HG03342 (cell line): Measurements from ENCODE around the gene NKAIN2.
"Not testable (repeated sequence)": the region's sequence is repeated elsewhere in the genome, so short reads cannot be mapped to it uniquely, and the experiment has no call there.

Source experiments
- ATAC-seq: cut with Tn5 transposase; IDR thresholded peaks from one replicate; pipeline ENCODE4 v1.9.1; 2021; ENCODE audit warnings: mild to moderate bottlenecking, moderate library complexity; ENCODE audit not compliant: unreplicated experiment

The NKAIN2 gene

DNA sequence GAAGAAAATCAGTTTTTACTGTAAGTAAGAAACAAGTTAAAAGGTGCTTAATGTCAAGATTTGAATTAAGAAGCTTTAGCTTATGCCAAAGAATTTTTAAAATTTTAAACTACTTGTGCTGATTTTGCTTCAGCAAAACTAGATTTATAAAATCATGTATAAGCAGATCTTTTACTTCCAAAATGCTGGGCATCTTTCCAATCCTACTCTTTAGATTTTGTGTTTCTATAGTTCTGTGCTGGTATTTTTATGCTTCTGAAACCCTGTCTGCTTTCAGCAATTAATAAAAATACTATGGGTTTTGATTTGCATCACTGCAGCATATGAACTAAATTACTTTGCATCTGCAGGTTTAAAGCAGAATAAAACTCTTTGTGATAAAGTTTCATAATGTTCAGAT is 920.0 kb downstream of the NKAIN2 start:
- no peak for ATAC-seq

DNA sequence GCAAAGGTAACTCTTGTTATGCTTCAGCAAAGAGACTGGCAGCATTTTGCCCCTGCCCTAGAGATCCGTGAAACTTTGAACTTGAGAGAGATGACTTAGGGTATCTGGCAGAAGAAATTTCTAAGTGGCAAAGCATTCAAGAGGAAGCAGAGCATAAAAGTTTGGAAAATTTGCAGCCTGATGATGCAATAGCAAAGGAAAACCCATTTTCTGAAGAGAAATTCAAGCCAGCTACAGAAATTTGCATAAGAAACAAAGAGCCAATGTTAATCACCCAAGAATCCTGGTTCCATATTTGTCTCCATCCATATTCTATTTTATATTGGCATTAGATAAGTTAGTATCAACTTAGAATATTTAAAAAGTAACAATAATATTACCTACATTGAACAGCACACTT is 934.1 kb downstream of the NKAIN2 start:
- not testable (repeated sequence) for ATAC-seq

DNA sequence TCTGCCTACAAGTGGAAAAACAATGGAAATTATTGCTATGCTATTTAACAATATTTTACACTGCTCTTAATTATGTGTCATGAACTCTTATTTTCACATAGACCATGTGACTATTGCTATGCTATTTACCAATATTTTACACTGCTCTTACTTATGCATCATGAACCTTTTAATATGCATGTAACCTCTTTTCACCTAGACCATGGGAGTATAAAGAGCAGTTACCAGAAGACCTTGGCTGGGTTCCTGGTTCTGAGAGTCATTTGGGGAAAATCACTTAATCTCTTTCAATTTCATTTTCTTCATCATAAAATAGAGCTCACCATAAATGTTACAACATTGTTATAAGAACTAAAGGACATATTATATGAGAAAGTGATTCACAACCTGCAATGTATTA is 934.8 kb downstream of the NKAIN2 start:
- no peak for ATAC-seq

DNA sequence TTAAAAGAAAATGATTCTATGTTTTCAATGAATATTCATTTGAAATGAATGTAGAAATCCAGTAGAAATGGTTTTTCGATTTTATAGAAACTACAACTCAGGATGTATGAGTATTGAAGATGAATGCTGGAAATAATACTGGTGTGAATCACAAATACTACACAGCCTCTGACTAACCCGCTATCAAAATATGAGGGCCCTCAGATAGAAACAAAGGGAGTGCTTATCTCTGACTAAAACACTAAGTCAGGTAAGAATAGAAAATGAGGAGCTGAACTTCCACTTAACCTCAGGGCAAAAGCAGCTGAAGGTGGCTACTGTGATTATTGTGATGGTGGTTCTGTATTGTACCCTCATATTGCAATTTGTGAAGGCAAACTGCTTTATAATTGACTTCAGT is 937.7 kb downstream of the NKAIN2 start:
- no peak for ATAC-seq

DNA sequence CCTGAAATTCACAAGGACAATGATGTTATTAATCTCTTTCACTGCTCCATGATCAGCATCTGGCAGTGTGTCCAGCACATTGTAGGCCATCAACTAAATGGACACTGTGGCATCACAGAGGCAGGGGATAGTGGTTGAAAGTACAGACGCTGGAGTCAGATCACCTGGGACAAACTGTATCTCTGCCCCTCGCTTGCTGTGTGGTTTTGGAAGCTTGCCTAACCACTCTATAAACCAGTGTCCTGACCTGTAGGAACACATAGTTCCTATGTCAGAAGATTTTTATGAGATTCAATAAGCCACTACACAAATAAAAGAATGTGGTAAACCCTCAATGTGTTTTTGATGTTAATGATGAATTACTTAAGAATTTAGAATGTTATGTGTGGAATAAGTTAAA is 939.3 kb downstream of the NKAIN2 start:
- no peak for ATAC-seq

DNA sequence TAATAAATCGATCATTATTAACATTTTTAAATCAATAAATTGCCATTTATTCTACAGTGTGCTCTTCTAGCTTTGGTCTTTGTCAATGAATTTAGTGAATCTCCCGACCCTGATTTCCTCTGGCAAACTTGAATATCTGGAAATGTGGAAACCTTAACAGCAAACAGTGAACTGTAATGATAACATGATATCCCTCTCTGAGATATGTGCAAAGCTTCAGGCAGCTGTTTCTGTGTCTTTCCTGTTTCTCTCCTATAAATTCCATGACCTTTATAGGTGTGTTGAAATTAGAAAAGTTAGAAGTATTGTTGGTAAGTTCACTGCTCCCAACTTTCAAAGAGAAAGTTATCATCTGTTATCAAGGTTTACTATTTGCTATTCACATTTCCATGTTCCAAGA is 939.8 kb downstream of the NKAIN2 start:
- no peak for ATAC-seq

DNA sequence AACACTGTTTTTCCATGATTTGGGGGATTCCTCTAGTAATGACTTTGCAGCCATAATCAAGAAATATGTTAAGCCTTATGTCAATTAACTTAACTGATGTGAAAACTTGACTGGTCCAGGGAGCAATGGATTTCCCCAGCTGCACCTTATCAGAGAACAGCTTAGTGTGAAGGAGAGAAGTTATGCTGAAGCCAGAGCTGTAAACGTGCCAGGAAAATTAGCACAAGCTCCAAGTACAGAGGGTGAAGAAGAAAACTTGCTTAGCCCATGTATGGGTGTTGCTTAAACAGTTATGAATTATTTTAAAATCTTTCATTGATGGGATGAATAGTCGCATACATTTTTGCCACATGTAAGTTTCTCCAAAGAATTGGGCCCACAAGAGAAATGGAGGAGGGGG is 943.7 kb downstream of the NKAIN2 start:
- no peak for ATAC-seq

DNA sequence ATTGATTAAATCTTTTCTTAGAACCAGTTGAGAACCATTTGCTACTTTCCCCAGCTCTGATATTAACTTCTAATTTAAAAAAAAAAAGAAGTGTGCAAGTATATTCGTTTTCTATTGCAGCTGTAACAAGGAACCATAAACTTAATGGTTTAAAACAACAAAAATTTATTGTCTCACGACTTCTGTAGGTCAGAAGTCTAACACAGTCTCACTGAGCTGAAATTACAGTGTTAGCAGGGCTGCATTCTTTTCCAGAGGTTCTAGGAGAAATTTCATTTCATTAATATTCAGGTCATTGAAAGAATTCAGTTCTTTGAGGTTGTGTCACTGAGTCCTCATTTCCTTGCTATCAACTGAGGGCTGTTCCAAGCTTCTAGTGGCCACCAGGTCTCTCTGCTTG is 945.1 kb downstream of the NKAIN2 start:
- ATAC-seq = no peak

DNA sequence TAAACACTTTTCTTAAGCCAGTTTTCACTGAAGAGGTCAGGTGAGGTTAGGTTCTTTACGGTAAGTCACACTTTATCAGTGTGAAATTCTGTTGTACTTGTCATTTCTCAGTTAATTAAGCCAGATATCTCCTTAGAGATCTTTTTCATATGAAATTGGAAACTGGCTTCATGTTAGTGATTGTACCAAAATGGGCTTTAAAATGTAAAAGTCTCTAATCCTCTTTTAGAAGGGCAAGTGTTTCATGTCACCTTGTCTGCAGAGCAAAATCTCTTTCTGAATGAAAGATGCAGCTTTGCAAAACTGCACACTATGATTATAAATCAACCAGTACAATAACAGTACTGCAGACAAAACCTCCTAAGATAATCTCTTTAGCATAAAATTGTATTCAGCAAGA is 949.3 kb downstream of the NKAIN2 start:
- ATAC-seq = no peak

DNA sequence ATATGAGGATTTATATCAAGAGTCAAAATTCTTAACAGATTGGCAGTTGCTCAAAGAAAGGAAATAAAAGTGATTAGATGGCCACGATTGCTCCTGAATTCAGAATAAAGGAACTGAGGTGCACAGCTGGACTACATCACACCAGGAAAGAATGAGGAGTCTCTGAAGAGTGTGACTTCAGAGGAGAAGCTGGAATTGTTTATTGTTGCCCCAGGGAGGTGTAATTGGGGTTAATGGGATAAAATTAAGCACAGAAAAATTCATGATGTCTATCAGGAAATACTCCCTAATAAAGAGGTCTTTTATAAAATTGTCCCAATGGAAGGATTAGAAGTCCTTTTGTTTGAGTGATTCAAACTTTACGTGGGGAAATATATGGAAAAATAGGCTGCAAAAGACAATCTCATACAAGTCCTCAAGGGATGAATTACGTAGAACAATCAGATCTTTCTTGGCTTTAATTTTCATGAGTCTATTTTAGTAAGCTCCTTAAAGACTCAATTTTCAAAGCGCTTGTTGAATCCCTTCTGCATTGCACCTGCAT is 950.0 kb downstream of the NKAIN2 start:
- ATAC-seq = no peak

DNA sequence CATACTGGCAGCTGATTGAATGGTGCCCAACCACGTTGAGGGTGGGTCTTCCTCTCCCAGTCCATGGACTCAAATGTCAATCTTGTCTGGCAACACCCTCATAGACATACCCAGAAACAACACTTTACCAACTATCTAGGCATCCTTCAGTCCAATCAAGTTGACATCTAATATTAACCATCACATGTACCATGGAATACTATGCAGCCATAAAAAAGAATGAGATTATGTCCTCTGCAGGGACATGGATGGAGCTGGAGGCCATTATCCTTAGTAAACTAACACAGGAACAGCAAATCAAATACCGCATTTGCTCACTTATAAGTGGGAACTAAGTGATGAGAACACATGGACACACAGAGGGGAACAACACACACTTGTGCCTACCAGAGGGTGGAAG is 951.7 kb downstream of the NKAIN2 start:
- ATAC-seq = no peak

DNA sequence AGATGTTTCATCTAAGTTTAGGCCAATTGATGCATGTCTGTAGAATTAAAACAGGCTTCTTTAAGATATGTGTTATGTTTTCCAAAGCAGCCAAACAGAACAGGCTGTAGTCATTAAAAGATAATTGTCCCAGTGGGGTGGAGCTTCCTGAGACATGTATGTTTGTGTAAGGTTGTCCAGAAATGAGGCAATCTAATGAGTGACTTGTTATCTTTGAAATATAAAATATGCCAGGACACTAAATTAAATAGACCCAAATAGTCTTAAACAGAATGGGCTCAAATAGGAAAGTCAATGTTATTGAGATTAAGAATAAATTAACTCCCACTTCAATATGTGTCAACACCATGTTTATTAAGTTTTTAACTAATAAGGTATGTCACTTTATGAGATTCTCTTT is 953.9 kb downstream of the NKAIN2 start:
- no peak for ATAC-seq

DNA sequence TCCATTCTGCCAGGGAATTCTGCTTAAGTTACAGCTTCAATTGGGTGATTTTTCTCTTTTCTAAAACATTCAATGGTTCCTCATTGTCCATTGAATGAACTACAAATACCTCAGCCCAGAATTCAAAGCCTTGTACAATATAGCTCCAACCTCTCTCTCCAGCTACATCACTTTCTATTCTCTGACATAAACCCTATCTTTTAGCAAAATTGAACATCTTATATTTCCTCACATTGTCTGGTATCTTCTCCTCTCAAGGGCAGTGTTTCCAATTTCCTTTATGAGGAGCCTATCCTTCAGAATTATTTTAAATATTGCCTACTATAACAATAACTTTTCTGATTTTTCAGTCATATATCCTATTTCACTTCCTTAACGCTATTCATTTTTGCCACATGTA is 955.0 kb downstream of the NKAIN2 start:
- no peak for ATAC-seq

DNA sequence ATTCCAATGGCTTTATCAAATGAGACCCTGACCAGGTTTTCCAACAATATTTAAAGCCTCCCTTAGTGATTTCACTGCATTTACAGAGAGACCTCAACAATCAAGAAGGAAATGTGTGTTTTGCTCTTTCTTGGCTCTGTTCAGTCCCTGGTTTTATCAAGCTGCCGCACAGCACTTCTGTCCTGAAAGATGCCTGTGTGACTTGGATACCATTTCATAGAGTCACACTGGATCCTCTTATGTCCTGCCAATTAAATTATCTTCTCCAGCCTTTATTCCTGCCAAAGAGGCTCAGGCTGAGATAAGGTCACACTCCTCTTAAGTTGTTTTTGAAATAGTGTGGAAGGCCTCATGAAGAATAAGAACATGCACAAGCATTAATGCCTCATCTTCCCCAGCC is 961.6 kb downstream of the NKAIN2 start:
- no peak for ATAC-seq

DNA sequence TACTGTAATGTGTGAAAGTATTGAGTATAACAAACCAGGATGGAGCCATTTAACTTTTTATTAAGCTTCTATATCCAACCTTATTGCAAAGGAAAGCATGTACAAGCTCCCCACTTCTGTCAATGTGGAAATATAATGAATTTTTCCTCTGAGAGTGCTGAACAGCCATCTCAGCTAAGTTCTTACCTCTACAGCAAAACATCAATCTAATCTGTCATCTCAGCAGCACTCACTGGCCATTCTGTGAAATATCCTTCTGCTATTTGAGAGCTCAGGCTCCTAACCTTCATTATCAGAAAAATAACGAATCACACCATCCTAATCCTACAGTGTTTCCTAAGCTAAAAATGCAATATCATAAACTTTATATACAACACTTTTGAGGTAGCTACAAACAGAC is 964.6 kb downstream of the NKAIN2 start:
- no peak for ATAC-seq

DNA sequence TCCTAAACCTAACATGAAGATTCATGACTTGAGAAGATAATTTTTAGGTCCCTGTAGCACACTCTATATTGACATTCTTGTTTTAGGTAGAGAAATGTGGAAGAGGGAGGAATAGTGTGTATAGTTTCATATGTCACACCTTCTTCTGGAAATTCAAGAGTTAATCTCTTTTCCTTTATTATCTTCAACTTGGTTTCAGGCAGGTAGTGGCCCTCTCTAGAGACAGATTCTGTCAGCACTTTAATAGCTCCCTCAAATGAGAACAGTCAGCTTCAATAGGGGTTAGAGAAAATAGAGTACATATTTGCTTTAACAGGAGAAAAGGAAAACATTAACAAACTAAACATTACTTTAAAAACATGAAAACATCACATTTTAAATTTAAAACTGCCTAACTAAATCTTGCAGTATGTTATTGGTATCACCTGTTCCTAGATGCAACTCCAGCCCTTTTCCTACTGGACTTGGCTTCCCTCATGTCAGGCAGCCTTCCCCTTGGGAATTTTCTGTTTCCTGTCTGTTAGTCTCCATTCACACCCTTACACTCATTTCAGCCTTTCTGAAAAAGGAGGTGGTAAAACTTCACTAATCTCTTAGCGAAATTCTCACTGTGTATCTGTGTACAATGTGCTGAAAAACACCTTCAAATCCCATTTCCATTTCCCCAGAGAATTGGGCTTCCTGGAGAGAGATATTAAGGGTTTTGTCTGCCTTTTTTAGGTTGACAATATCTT is 966.3 kb downstream of the NKAIN2 start:
- ATAC-seq = no peak

DNA sequence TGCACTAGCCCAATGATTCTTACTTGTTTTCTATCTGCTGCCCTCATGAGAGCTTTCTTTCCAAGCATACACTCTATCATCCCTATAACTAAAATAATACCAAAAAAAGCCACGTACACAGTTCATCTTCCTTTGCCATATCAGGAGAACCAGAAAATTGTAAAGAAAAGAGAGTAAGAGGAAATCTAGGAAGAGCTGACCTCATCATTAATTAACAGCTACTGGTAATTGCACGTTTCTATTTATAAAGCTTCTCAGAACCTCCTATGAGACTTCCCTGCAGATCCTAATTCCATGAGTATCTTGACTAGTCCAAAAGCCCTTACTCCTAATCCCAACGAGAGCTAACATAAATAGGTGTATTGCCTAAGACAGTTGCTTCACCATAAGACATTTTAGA is 967.1 kb downstream of the NKAIN2 start:
- no peak for ATAC-seq

DNA sequence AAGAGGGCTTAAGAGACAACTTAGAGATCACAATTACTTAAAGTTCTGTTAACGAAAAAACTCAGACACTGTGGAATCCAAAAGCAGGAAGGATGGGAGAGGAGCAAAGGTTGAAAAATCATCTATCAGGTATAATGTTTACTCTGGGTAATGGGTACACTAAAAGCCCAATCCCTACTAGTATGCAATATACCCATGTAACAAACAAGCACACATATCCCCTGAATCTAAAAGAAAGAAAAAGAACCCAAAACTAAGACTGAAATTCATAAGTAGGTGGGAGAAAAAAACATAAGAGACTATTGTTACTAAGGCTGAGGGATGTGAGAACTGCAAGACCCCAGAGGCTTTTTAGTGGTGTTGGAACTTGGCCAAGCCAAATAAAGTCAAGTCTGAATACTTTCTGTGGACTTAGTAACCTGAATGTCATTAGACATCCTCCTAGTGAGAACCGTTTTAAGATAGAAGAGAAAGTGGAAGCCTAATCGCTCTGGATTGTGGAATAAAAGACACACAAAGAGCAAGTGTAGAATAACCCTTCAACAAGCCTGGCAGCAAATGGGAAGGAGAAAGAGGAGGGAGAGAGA is 969.2 kb downstream of the NKAIN2 start:
- ATAC-seq = no peak

DNA sequence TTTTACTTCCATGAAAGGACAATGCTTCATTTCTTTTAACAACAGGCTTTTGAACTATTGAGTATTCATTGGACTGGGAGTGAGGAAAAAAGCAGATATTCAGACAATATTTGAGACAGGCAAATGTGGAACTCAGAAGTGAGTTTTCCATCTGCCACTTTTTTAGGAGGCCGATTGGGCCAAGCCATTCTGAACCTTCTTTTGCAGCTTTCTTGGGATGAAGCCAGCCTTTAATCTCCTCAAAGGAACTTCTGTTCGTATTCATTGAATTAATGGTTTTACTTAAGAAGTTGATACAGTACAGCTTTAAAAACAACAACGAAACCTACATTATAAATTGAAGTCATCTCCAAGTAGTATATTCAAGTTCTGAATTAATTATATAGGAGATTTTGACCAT is 971.5 kb downstream of the NKAIN2 start:
- no peak for ATAC-seq

DNA sequence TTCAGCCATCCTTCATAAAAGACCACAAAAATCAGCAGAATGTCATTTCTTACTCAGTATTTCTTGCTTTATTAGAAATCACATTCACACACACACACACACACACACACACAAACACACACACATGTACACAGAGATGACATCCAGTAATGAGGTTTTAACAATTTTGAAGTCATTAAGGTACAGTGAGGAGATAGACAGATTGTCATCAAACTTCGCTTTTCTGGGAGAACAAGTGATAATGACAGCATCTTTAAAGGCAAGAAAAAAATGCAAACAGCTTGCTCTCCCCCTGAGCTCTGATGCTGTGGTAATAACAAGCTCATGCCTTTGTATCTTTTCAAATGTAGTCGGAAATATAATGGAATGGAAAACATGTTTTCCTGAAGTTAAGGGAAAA is 974.2 kb downstream of the NKAIN2 start:
- ATAC-seq = no peak

DNA sequence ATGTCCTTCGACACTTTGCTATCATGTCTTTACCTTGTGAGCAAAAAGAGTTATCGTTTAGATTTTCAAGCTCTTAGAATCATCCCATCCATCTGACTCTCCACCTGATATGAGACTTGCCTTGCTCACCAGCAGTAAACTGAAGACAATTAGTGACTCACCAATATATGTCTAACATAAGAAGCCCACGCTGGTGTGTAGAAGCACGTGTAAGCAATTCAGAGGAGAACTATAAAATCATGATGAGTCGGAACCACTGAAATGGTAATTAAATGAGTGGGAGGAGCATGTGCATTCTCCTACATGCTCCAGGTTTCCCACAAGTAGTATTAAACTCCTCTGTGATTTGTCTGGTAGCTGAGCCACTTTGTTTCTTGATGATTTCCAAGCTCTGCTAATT is 977.0 kb downstream of the NKAIN2 start:
- ATAC-seq = no peak

DNA sequence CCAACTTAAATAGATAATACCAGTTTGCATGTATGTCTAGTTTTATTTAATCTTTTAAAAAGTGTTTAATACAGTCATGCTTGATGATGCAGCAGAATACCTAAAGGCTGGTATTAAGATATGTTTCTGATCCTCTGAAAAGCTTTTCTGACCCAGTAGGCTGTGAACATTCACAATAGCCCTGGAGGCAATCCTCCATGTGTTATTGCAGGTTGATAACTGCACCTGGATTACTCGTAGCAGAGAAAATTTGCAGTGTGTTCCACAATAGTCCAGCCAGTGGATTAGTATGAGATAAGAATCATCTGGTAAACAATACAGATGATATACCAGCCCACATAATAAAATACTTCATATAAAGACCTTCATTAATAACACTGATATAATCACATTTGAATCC is 979.7 kb downstream of the NKAIN2 start:
- ATAC-seq = no peak

DNA sequence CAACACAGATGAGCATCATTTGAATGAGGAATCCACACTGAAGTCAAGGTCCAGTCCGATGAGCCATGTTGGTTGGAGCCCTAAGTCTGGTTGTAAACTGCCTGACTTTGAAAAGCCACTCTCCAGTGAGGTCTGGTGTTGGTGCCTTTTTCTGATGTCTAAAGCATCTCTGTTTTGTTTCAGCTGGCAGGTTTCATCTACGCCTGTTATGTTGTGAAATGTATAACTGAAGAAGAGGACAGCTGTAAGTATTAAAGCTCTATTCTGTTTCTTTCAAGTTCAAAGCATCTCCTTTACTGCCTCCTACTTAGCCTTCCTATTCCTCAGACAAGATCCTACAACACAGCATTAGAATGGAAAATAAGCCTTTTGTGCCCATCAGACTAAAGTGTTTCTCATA is 987.5 kb downstream of the NKAIN2 start:
- ATAC-seq = no peak
